AG08395 (cell line): ENCODE results near the gene PDIA6.
A peak's percentile ranks its signal among the peaks of the same experiment; 100 is the strongest.

Source experiments
- DNase-seq: peaks from one replicate; pipeline ENCODE4 v3.0.0; 2012; ENCODE audit warnings: mixed read lengths, low spot score

The PDIA6 gene

GRCh38 chr2:10812362-10813162 is at the start of gene PDIA6:
Gene PDIA6, minus strand, starts transcription at chr2:10812785. Its CDS starts 89 bp downstream, at chr2:10812696.
- peak; percentile 99 for DNase-seq

- DNase-seq: no peak
Observed at GRCh38 chr2:10862330-10862729, 49.7 kb upstream of the PDIA6 start.

- DNase-seq: no peak
Observed at GRCh38 chr2:10861765-10862164, 49.2 kb upstream of the PDIA6 start.

GRCh38 chr2:10860814-10861325 is 48.3 kb upstream of the PDIA6 start:
- DNase-seq: no peak

- no peak for DNase-seq
Observed at GRCh38 chr2:10860081-10860813, 47.7 kb upstream of the PDIA6 start.

- no peak for DNase-seq
Observed at GRCh38 chr2:10859278-10859677, 46.7 kb upstream of the PDIA6 start.

GRCh38 chr2:10848541-10848940 is 36.0 kb upstream of the PDIA6 start:
- no peak for DNase-seq

- DNase-seq: no peak
Observed at GRCh38 chr2:10847008-10847407, 34.4 kb upstream of the PDIA6 start.

- no peak for DNase-seq
Observed at GRCh38 chr2:10846110-10846861, 33.7 kb upstream of the PDIA6 start.

GRCh38 chr2:10845640-10846039 is 33.1 kb upstream of the PDIA6 start:
- no peak for DNase-seq

GRCh38 chr2:10844097-10844496 is 31.5 kb upstream of the PDIA6 start:
- DNase-seq: peak; percentile 47

GRCh38 chr2:10842506-10842905 is 29.9 kb upstream of the PDIA6 start:
- no peak for DNase-seq

- DNase-seq: no peak
Observed at GRCh38 chr2:10841547-10842219, 29.1 kb upstream of the PDIA6 start.

- DNase-seq: peak; percentile 20
Observed at GRCh38 chr2:10839813-10840212, 27.2 kb upstream of the PDIA6 start.

GRCh38 chr2:10838734-10839133 is 26.1 kb upstream of the PDIA6 start:
- DNase-seq: no peak

GRCh38 chr2:10837298-10838266 is 25.0 kb upstream of the PDIA6 start:
- no peak for DNase-seq

GRCh38 chr2:10835052-10835970 is 22.7 kb upstream of the PDIA6 start:
- peak; percentile 70 for DNase-seq

- DNase-seq: no peak
Observed at GRCh38 chr2:10834068-10834655, 21.6 kb upstream of the PDIA6 start.

- no peak for DNase-seq
Observed at GRCh38 chr2:10833021-10833420, 20.4 kb upstream of the PDIA6 start.
